A673 (cell line): ENCODE data around the gene HOXD9.

Source experiments
- EZH2 ChIP-seq: fragments of 200-600 bp; sonication (generic); IDR thresholded peaks from 2 replicates; pipeline ENCODE4 v1.6.1; 2017; ENCODE audit warnings: borderline replicate concordance, low read depth, mild to moderate bottlenecking, mixed read lengths, antibody characterized with exemption, low read length; ENCODE audit not compliant: poor library complexity, severe bottlenecking
- TF ChIP-seq, protein P1 (sequence below): fragments of 300-800, 200-600 bp; sonication (generic); conservative IDR thresholded peaks from 2 replicates; pipeline ENCODE4 v1.5.1; 2017; ENCODE audit warnings: low read depth, mild to moderate bottlenecking, antibody characterized with exemption, low read length, moderate library complexity, mixed read lengths

DNA sequence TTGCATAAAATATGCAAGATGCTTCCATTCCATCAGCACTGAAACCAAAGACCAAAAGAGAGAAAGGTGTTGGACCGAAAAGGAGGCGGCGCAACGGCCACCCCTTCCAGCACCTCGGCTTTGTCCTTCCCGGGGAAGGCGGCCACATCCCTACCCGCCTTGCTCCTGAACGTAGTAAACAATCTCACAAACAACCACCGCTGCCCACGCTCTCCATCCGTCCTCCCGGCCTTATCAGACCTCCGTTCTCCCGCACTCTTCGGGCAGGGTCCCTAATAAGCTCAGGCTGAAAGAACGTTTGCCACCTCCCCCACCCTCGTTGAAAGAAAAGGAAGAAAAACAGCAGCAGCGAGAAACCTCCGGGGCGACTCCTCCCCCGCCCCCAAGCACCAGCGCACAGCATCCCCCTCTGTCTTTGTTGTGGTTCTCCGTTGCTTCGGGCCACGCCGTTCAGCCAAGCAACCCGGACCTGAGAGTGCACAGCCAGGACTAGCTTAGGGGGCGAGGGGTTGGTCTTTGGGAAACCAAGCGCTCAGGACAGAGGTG is 43.2 kb upstream of the HOXD9 start:
- TF ChIP-seq EZH2 = no peak
- TF ChIP-seq, protein P1, sequence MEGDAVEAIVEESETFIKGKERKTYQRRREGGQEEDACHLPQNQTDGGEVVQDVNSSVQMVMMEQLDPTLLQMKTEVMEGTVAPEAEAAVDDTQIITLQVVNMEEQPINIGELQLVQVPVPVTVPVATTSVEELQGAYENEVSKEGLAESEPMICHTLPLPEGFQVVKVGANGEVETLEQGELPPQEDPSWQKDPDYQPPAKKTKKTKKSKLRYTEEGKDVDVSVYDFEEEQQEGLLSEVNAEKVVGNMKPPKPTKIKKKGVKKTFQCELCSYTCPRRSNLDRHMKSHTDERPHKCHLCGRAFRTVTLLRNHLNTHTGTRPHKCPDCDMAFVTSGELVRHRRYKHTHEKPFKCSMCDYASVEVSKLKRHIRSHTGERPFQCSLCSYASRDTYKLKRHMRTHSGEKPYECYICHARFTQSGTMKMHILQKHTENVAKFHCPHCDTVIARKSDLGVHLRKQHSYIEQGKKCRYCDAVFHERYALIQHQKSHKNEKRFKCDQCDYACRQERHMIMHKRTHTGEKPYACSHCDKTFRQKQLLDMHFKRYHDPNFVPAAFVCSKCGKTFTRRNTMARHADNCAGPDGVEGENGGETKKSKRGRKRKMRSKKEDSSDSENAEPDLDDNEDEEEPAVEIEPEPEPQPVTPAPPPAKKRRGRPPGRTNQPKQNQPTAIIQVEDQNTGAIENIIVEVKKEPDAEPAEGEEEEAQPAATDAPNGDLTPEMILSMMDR = no peak
